HG03175 (cell line): ENCODE results near the gene NOC4L.

Source experiments
- ATAC-seq: cut with Tn5 transposase; IDR thresholded peaks from one replicate; pipeline ENCODE4 v1.9.1; 2021; ENCODE audit warnings: mild to moderate bottlenecking, moderate library complexity; ENCODE audit not compliant: unreplicated experiment

NOC4L gene

GRCh38 chr12:132166801-132167591, 22.7 kb downstream of the NOC4L start:
- no peak for ATAC-seq

GRCh38 chr12:132167611-132168310, 23.5 kb downstream of the NOC4L start:
- ATAC-seq: no peak

- ATAC-seq: no peak
Measured at GRCh38 chr12:132168311-132169031, 24.2 kb downstream of the NOC4L start.

- no peak for ATAC-seq
Measured at GRCh38 chr12:132169376-132169775, 25.1 kb downstream of the NOC4L start.

GRCh38 chr12:132170094-132170636, 25.9 kb downstream of the NOC4L start:
- ATAC-seq: no peak

GRCh38 chr12:132170637-132171292, 26.5 kb downstream of the NOC4L start:
- ATAC-seq: no peak

GRCh38 chr12:132171293-132171967, 27.2 kb downstream of the NOC4L start:
- no peak for ATAC-seq

GRCh38 chr12:132171968-132172521, 27.8 kb downstream of the NOC4L start:
- no peak for ATAC-seq

- no peak for ATAC-seq
Measured at GRCh38 chr12:132172619-132173018, 28.4 kb downstream of the NOC4L start.

- no peak for ATAC-seq
Measured at GRCh38 chr12:132173135-132174014, 29.1 kb downstream of the NOC4L start.

- no peak for ATAC-seq
Measured at GRCh38 chr12:132174015-132174838, 30.0 kb downstream of the NOC4L start.

GRCh38 chr12:132174839-132175490, 30.7 kb downstream of the NOC4L start:
- ATAC-seq: no peak

GRCh38 chr12:132175496-132176384, 31.5 kb downstream of the NOC4L start:
- no peak for ATAC-seq

- no peak for ATAC-seq
Measured at GRCh38 chr12:132176385-132176919, 32.2 kb downstream of the NOC4L start.

- no peak for ATAC-seq
Measured at GRCh38 chr12:132176920-132177551, 32.8 kb downstream of the NOC4L start.

GRCh38 chr12:132178316-132178715, 34.1 kb downstream of the NOC4L start:
- no peak for ATAC-seq
